Stimulated activated CD8-positive, alpha-beta memory T cell treated with anti-CD3 and anti-CD28 coated beads, Interleukin-7, amount 100 ng/mL, for 1 hour (primary cell): Measurements from ENCODE around the gene IFNA14.
"Not testable (repeated sequence)": the region's sequence is repeated elsewhere in the genome, so short reads cannot be mapped to it uniquely, and the experiment has no call there.

Experiments used
- DNase-seq, 2 donors: peaks; one replicate each; pipeline ENCODE4 v3.0.0-alpha.2; 2020; ENCODE audit warnings: low read depth in 2 of 2

Gene IFNA14

DNA sequence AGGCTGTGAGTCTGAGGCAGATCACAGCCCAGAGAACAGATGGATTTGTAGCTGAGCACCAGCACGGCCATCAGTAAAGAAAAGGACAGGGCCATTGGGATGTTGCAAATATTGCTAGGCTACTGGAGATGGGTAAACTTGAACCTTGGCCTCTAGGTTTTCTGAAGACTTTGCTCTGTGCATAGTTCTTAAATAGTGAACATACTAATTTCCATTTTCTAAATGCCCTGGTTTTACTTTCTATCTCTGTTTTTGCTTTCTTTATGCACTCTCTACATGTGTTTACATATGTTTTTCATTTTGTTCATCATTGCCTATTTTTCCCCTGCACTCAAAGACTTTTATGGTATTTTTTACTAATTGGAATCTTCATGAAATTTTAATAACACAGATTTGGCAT lies 22.6 kb downstream of the IFNA14 start, which contains the start of gene IFNA16:
IFNA16 (minus strand) TSS at position 101 of the 400 bp plus-strand sequence; CDS start at position 95, 6 bp downstream.
- DNase-seq, result not testable (repeated sequence)

DNA sequence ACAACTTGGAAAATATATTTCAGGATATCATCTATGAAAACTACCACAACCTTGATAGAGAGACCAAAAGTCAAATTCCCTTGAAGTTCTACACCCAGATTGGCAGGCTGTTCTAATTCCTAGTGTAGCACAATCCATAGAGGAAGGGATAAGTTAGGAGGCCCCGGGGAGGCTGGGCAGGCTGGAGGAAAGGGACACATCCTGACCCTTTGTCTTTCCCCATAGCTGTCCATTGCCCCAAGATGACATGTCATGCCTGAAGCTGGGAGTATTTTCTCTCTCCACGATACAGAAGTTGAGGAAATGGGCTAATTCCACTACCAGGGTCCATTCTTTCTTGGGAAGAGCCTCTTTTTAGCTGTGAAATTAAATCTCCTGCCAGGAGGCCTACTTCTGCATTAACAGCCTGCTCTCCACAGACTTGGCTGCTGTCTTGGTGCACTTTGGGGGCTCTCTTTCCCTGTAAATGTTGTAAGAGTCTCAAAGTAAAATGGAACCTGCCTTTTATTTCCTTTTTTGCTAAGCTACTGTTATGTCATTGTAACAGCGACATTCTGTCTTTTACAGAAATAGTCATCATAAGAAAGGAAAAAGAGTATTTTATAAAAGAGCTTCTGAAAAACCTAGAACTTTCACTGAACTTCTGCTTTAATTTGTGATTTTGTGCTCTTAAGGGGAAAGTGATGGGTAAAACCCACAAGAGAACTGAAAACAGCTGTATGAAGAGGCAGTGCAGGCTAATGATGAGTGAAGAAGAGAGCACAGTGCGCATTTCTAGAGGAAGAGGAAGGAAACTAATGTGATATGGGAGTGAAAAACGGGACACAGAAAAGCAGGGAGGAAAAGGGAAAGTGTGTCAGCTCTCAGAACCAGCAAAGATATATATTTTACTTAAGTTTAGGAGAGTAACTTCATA lies 26.1 kb downstream of the IFNA14 start:
- not testable (repeated sequence) for DNase-seq

DNA sequence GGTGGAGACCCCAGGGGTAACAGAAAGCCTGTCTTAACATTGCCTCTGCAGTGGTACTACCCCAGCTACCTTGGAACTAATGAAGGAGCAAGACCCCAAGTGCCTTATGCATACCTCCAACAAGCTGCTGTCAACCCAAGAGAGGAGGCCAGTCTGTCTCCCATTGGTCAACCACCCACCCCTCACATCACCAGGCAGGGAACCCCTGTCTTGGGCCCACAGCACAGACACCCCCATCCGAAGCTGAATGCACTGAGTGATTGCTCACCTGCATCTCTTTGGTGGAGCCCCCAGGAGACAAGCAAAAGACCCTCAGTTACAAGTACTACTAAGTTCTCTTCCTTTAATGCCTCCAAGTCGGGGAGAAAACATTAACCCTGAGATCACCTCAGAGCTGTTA lies 27.6 kb downstream of the IFNA14 start:
- not testable (repeated sequence) for DNase-seq

DNA sequence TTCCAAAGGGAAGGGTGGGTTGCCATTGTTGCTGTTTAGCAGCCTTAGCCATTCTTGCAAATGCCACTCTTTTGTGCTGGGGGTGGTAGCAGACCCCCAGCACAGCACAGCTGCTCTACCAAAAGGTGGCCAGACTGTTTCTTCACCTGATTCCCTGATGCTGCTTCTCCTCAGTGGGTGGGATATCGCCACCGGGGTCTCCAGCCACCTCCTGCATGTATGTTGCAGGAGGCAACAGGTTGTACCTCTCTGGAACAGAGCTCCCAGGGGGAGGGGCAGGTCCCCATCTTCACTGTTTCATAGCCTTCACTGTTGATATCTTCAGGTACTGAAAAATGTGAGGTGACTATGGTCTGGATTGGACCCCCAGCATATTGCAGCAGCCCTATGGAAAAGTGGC lies 29.0 kb downstream of the IFNA14 start:
- not testable (repeated sequence) for DNase-seq

DNA sequence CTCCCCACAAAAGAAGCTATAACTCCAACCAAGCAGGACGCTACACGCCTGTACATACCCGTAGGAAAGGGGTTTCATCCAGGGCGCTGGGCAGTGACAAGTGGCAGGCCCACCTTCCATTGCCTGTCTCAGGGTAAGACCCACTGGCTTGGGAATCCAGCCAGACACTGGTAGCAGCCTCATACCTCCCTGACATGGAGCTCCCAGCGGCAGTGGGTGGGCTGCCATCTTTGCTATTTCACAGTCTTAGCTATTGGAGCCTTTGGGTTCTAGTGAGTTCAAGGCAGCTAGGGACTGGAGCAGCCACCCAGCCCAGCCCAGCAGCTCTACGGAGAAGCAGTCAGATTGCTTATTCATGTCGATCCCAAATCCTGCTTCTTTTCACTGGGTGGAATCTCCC lies 29.5 kb downstream of the IFNA14 start:
- DNase-seq, result no peak

DNA sequence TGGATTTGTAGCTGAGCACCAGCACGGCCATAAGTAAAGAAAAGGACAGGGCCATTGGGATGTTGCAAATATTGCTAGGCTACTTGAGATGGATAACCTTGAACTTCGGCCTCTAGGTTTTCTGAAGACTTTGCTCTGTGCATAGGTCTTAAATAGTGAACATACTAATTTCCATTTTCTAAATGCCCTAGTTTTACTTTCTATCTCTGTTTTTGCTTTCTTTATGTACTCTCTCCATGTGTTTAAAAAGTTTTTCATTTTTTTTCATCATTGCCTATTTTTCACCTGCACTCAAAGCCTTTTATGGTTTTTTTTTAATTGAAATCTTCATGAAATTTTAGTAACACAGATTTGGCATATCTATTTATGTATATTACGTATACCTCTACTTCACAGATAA lies 32.8 kb downstream of the IFNA14 start, which contains the start of gene IFNA10:
IFNA10 (minus strand) TSS at position 101 of the 400 bp plus-strand sequence; CDS start at position 55, 46 bp downstream.
- DNase-seq, result not testable (repeated sequence)

DNA sequence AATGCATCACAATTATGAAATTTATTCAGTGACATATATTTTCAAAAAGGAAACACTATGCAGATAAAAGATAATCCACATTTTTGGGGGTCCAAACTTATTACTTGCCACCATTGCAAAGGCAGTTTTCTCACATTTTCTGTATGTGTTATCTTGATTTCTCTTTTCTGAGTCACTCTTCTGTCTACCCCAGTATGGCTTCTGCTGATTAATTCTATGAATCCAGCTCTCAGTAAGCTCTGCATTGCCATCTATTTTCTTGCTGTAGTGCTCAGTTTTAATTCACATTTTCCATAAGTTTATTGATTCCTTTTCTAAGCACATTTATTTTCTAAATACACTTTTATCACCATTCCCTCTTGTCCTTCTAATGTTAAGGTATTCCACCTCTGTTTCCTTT lies 34.6 kb downstream of the IFNA14 start:
- DNase-seq, result no peak

DNA sequence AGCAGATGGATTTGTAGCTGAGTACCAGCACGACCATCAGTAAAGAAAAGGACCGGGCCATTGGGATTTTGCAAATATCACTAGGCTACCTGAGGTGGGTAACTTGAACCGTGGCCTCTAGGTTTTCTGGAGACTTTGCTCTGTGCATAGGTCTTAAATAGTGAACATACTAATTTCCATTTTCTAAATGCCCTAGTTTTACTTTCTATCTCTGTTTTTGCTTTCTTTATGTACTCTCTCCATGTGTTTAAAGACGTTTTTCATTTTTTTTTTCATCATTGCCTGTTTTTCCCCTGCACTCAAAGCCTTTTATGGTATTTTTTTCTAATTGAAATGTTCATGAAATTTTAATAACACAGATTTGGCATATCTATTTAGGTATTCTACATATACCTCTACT lies 37.7 kb downstream of the IFNA14 start, which contains the start of gene IFNA7:
IFNA7 (minus strand) TSS at position 101 of the 400 bp plus-strand sequence; CDS start at position 61, 40 bp downstream.
- not testable (repeated sequence) for DNase-seq

DNA sequence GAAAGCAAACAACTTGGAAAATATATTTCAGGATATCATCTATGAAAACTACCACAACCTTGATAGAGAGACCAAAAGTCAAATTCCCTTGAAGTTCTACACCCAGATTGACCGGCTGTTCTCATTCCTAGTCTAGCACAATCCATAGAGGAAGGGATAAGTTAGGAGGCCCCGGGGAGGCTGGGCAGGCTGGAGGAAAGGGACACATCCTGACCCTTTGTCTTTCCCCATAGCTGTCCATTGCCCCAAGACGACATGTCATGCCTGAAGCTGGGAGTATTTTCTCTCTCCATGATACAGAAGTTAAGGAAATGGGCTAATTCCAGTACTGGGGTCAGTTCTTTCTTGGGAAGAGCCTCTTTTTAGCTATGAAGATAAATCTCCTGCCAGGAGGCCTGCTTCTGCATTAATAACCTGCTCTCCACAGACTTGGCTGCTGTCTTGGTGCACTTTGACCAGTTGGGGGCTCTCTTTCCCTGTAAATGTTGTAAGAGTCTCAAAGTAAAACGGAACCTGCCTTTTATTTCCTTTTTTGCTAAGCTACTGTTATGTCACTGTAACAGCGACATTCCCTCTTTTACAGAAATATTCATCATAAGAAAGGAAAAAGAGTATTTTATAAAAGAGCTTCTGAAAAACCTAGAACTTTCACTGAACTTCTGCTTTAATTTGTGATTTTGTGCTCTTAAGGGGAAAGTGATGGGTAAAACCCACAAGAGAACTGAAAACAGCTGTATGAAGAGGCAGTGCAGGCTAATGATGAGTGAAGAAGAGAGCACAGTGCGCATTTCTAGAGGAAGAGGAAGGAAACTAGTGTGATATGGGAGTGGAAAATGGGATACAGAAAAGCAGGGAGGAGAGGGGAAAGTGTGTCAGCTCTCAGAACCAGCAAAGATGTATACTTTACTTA lies 44.7 kb downstream of the IFNA14 start:
- DNase-seq, result not testable (repeated sequence)
